ENCODE results near the gene SIPA1L3.

SIPA1L3 gene

GRCh38 chr19:38142176-38143035 lies 235.4 kb downstream of the SIPA1L3 start:
- CTCF ChIA-PET: interaction anchor here (0.5 to 1.3 kb wide), 21 partner anchors 10 to 665 kb away, joined by 3 to 12 read pairs (median 4); no protein-coding TSS in a partner anchor
- peak overlapping the region; percentile 55 for H3K27ac ChIP-seq
- POLR2A ChIA-PET (ENCODE audit: low non-redundant PET): no interaction called here
- TF ChIP-seq CTCF (conservative IDR thresholded peaks at IDR 0.05; ENCODE audit: low read depth): peak; percentile 77
- peak; percentile 74 for DNase-seq (ENCODE audit: low spot score)

GRCh38 chr19:38143847-38144246 lies 236.8 kb downstream of the SIPA1L3 start:
- TF ChIP-seq CTCF (conservative IDR thresholded peaks at IDR 0.05; ENCODE audit: low read depth): 0 out of 2 replicates have a peak, but pooled peaks have one; percentile 10
- POLR2A ChIA-PET (ENCODE audit: low non-redundant PET): no interaction called here
- no peak for DNase-seq (ENCODE audit: low spot score)
- peak overlapping the region; percentile 55 for H3K27ac ChIP-seq
- CTCF ChIA-PET: interaction anchor here (0.5 to 1.4 kb wide), 3 partner anchors 9 to 157 kb away, joined by 3 to 12 read pairs (median 4); no protein-coding TSS in a partner anchor

- H3K27ac ChIP-seq: peak overlapping the region; percentile 68
- CTCF ChIA-PET: interaction anchor here (0.5 to 1.4 kb wide), 3 partner anchors 10 to 158 kb away, joined by 3 to 12 read pairs (median 6); no protein-coding TSS in a partner anchor
- POLR2A ChIA-PET (ENCODE audit: low non-redundant PET): no interaction called here
- no peak for DNase-seq (ENCODE audit: low spot score)
- no peak for TF ChIP-seq CTCF (conservative IDR thresholded peaks at IDR 0.05; ENCODE audit: low read depth)
Observed at GRCh38 chr19:38144667-38145066, 237.7 kb downstream of the SIPA1L3 start.

- CTCF ChIA-PET: interaction anchor here (0.6 to 1.1 kb wide), 2 partner anchors 49 to 95 kb away, joined by 3 to 6 read pairs; no protein-coding TSS in a partner anchor
- TF ChIP-seq CTCF (conservative IDR thresholded peaks at IDR 0.05; ENCODE audit: low read depth): no peak
- no peak for DNase-seq (ENCODE audit: low spot score)
- H3K27ac ChIP-seq: peak overlapping the region; percentile 68
- POLR2A ChIA-PET (ENCODE audit: low non-redundant PET): no interaction called here
Observed at GRCh38 chr19:38145623-38146022, 238.6 kb downstream of the SIPA1L3 start.

- CTCF ChIA-PET: no interaction called here
- POLR2A ChIA-PET (ENCODE audit: low non-redundant PET): no interaction called here
- DNase-seq (ENCODE audit: low spot score): no peak
- TF ChIP-seq CTCF (conservative IDR thresholded peaks at IDR 0.05; ENCODE audit: low read depth): no peak
- peak overlapping the region; percentile 53 for H3K27ac ChIP-seq
Observed at GRCh38 chr19:38148337-38148736, 241.3 kb downstream of the SIPA1L3 start.

- ChIA-PET CTCF (interaction anchor here (0.6 kb wide), 1 partner anchor 93 kb away, joined by 3 read pairs; no protein-coding TSS in a partner anchor), POLR2A (ENCODE audit: low non-redundant PET) (no interaction called here)
- H3K27ac ChIP-seq: peak overlapping the region; percentile 70; the same call in 1 of the 2 replicates
- no peak for DNase-seq (ENCODE audit: low spot score)
- no peak for TF ChIP-seq CTCF (conservative IDR thresholded peaks at IDR 0.05; ENCODE audit: low read depth)
Observed at GRCh38 chr19:38149661-38150061, 242.7 kb downstream of the SIPA1L3 start.

All from RWPE1 (cell line).